ENCODE results near the gene PIK3R3.
A peak's percentile ranks its signal among the peaks of the same experiment; 100 is the strongest.

Gene PIK3R3

GRCh38 chr1:46002551-46003150 is 129.8 kb downstream of the PIK3R3 start:
- Histone ChIP-seq H3K36me3 (ENCODE audit: insufficient read depth, low read length) (peaks cover 35% of the 10 kb centered on the region), H3K9me2 (ENCODE audit: low read depth, low read length) (no peaks in the 10 kb centered on the region), H3K4me3 (ENCODE audit: low read depth, low read length, poor library complexity, severe bottlenecking) (no peak overlapping the region), H3K9ac (ENCODE audit: low read length) (no peak overlapping the region), H4K20me1 (ENCODE audit: insufficient read depth, low read length) (no peaks in the 10 kb centered on the region), H3F3A (ENCODE audit: insufficient read depth, low read length) (no peaks in the 10 kb centered on the region), H3K4me1 (ENCODE audit: insufficient read depth, low read length, severe bottlenecking) (no peaks in the 10 kb centered on the region), H3K9me3 (ENCODE audit: low read length) (no peaks in the 10 kb centered on the region), H3K27ac (ENCODE audit: low read depth, low read length, poor library complexity, severe bottlenecking) (no peak overlapping the region), H3K4me2 (ENCODE audit: low read length) (no peak overlapping the region), H3K79me2 (ENCODE audit: insufficient read depth, low read length) (no peaks in the 10 kb centered on the region), H3K27me3 (ENCODE audit: insufficient read depth, low read length) (no peaks in the 10 kb centered on the region), H2AFZ (ENCODE audit: low read length) (no peak overlapping the region)
- TF ChIP-seq, protein P1, sequence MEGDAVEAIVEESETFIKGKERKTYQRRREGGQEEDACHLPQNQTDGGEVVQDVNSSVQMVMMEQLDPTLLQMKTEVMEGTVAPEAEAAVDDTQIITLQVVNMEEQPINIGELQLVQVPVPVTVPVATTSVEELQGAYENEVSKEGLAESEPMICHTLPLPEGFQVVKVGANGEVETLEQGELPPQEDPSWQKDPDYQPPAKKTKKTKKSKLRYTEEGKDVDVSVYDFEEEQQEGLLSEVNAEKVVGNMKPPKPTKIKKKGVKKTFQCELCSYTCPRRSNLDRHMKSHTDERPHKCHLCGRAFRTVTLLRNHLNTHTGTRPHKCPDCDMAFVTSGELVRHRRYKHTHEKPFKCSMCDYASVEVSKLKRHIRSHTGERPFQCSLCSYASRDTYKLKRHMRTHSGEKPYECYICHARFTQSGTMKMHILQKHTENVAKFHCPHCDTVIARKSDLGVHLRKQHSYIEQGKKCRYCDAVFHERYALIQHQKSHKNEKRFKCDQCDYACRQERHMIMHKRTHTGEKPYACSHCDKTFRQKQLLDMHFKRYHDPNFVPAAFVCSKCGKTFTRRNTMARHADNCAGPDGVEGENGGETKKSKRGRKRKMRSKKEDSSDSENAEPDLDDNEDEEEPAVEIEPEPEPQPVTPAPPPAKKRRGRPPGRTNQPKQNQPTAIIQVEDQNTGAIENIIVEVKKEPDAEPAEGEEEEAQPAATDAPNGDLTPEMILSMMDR (IDR thresholded peaks at IDR 0.05; ENCODE audit: low read length), result no peak
- no peak for TF ChIP-seq EZH2 (IDR thresholded peaks at IDR 0.05; ENCODE audit: borderline replicate concordance, low read length)

- Histone ChIP-seq H3K27me3 (ENCODE audit: insufficient read depth, low read length) (no peaks in the 10 kb centered on the region), H3K4me1 (ENCODE audit: insufficient read depth, low read length, severe bottlenecking) (no peaks in the 10 kb centered on the region), H3K9me3 (ENCODE audit: low read length) (no peaks in the 10 kb centered on the region), H3K27ac (ENCODE audit: low read depth, low read length, poor library complexity, severe bottlenecking) (no peak overlapping the region), H3K4me3 (ENCODE audit: low read depth, low read length, poor library complexity, severe bottlenecking) (no peak overlapping the region), H3K9ac (ENCODE audit: low read length) (no peak overlapping the region), H2AFZ (ENCODE audit: low read length) (no peak overlapping the region), H4K20me1 (ENCODE audit: insufficient read depth, low read length) (no peaks in the 10 kb centered on the region), H3K4me2 (ENCODE audit: low read length) (no peak overlapping the region), H3K9me2 (ENCODE audit: low read depth, low read length) (no peaks in the 10 kb centered on the region), H3K79me2 (ENCODE audit: insufficient read depth, low read length) (no peaks in the 10 kb centered on the region), H3F3A (ENCODE audit: insufficient read depth, low read length) (no peaks in the 10 kb centered on the region), H3K36me3 (ENCODE audit: insufficient read depth, low read length) (peaks cover 21% of the 10 kb centered on the region; the same call in 1 of the 2 replicates)
- TF ChIP-seq, protein P1 (IDR thresholded peaks at IDR 0.05; ENCODE audit: low read length), result peak; percentile 29; the same call in 1 of the 2 replicates
- TF ChIP-seq EZH2 (IDR thresholded peaks at IDR 0.05; ENCODE audit: borderline replicate concordance, low read length), result no peak
Measured at GRCh38 chr1:46001081-46001785, 131.2 kb downstream of the PIK3R3 start.

DNA sequence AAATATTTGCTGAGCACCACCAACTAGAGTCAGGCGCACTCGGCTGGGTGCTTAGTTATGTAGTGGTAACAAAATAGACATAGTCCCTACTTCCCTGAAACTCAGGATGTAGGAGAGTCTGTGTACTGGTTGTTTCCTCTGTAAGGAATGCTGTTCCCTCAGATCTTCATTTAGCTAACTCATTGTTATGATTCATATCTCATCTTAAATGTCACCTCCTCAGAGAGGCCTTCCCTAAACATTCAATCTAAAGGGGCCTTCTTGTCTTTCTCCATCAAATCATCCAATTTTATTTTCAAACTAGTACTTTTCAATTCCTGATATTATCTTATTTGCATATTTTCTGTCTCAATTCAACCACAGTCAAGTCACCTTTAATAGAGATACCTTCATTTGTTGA is 132.9 kb downstream of the PIK3R3 start:
- no peaks in the 10 kb centered on the region for H3F3A ChIP-seq (ENCODE audit: insufficient read depth, low read length)
- H4K20me1 ChIP-seq (ENCODE audit: insufficient read depth, low read length), result no peaks in the 10 kb centered on the region
- no peak overlapping the region for H3K4me2 ChIP-seq (ENCODE audit: low read length)
- H3K9ac ChIP-seq (ENCODE audit: low read length), result no peak overlapping the region
- H3K27ac ChIP-seq (ENCODE audit: low read depth, low read length, poor library complexity, severe bottlenecking), result no peak overlapping the region
- TF ChIP-seq EZH2 (IDR thresholded peaks at IDR 0.05; ENCODE audit: borderline replicate concordance, low read length), result no peak
- TF ChIP-seq, protein P1 (IDR thresholded peaks at IDR 0.05; ENCODE audit: low read length), result no peak
- H3K9me2 ChIP-seq (ENCODE audit: low read depth, low read length), result no peaks in the 10 kb centered on the region
- H3K36me3 ChIP-seq (ENCODE audit: insufficient read depth, low read length), result peaks cover 8% of the 10 kb centered on the region; the same call in 1 of the 2 replicates
- no peaks in the 10 kb centered on the region for H3K27me3 ChIP-seq (ENCODE audit: insufficient read depth, low read length)
- no peaks in the 10 kb centered on the region for H3K9me3 ChIP-seq (ENCODE audit: low read length)
- no peaks in the 10 kb centered on the region for H3K79me2 ChIP-seq (ENCODE audit: insufficient read depth, low read length)
- no peak overlapping the region for H3K4me3 ChIP-seq (ENCODE audit: low read depth, low read length, poor library complexity, severe bottlenecking)
- H2AFZ ChIP-seq (ENCODE audit: low read length), result no peak overlapping the region
- H3K4me1 ChIP-seq (ENCODE audit: insufficient read depth, low read length, severe bottlenecking), result no peaks in the 10 kb centered on the region

Measured in OCI-LY1 (cell line).